H9 (cell line): ENCODE results near the gene KPNA2. TPM values are rescaled to one million over a fixed set of nuclear protein-coding genes. Genes with fewer than 3 reads are reported as not detected.

Experiments
- DNase-seq: peaks from one replicate; pipeline ENCODE4 v3.0.0-alpha.2; 2017
- H2AFZ ChIP-seq: one replicate; pipeline ENCODE4 v1.6.1; 2013; ENCODE audit warnings: mild to moderate bottlenecking, low read length, control low read depth, moderate library complexity
- H2AK5ac ChIP-seq: 2 replicates; pipeline ENCODE4 v1.6.1; 2013; ENCODE audit warnings: low read length, control low read depth, mixed read lengths; ENCODE audit not compliant: insufficient read length
- H2BK120ac ChIP-seq: one replicate; pipeline ENCODE4 v1.6.1; 2013; ENCODE audit warnings: low read depth, mild to moderate bottlenecking, low read length, control low read depth, inconsistent platforms; ENCODE audit not compliant: poor library complexity, severe bottlenecking
- H2BK12ac ChIP-seq: 2 replicates; pipeline ENCODE4 v1.6.1; 2013; ENCODE audit warnings: low read length, control low read depth, mixed read lengths, low read depth; ENCODE audit not compliant: insufficient read length
- H2BK15ac ChIP-seq: 2 replicates; pipeline ENCODE4 v1.6.1; 2013; ENCODE audit warnings: low read depth, low read length, control low read depth
- H2BK20ac ChIP-seq: one replicate; pipeline ENCODE4 v1.6.1; 2013; ENCODE audit warnings: low read depth, mild to moderate bottlenecking, low read length, control low read depth, inconsistent platforms; ENCODE audit not compliant: poor library complexity, severe bottlenecking
- H2BK5ac ChIP-seq: 2 replicates; pipeline ENCODE4 v1.6.1; 2013; ENCODE audit warnings: low read length, control low read depth, mixed read lengths; ENCODE audit not compliant: insufficient read length
- H3K14ac ChIP-seq: 2 replicates; pipeline ENCODE4 v1.6.1; 2013; ENCODE audit warnings: low read length, control low read depth; ENCODE audit not compliant: insufficient read depth
- H3K18ac ChIP-seq: 2 replicates; pipeline ENCODE4 v1.6.1; 2013; ENCODE audit warnings: low read depth, mild to moderate bottlenecking, mixed read lengths, low read length, control low read depth; ENCODE audit not compliant: insufficient read length
- H3K23ac ChIP-seq: 2 replicates; pipeline ENCODE4 v1.6.1; 2013; ENCODE audit warnings: low read length, control low read depth, mixed read lengths, low read depth; ENCODE audit not compliant: insufficient read length
- H3K23me2 ChIP-seq: 2 replicates; pipeline ENCODE4 v1.6.1; 2013; ENCODE audit warnings: low read depth, mild to moderate bottlenecking, mixed read lengths, low read length, control low read depth; ENCODE audit not compliant: insufficient read length, poor library complexity, severe bottlenecking
- H3K27ac ChIP-seq: 2 replicates; pipeline ENCODE4 v1.5.1; 2013; ENCODE audit warnings: low read length, control low read depth, mixed read lengths, low read depth; ENCODE audit not compliant: insufficient read length
- H3K27me3 ChIP-seq: 2 replicates; pipeline ENCODE4 v1.6.1; 2013; ENCODE audit warnings: low read length, control low read depth, inconsistent platforms; ENCODE audit not compliant: insufficient read depth
- H3K4ac ChIP-seq: 2 replicates; pipeline ENCODE4 v1.6.1; 2013; ENCODE audit warnings: low read depth, mild to moderate bottlenecking, control low read depth, inconsistent platforms, low read length, moderate library complexity
- H3K4me1 ChIP-seq: 2 replicates; pipeline ENCODE4 v1.6.1; 2013; ENCODE audit warnings: low read length, control low read depth, inconsistent platforms; ENCODE audit not compliant: insufficient read depth
- H3K4me2 ChIP-seq: 2 replicates; pipeline ENCODE4 v1.6.1; 2013; ENCODE audit warnings: low read length, control low read depth, mixed read lengths; ENCODE audit not compliant: insufficient read length, insufficient read depth
- H3K56ac ChIP-seq: 2 replicates; pipeline ENCODE4 v1.6.1; 2013; ENCODE audit warnings: low read depth, mild to moderate bottlenecking, mixed read lengths, low read length, control low read depth; ENCODE audit not compliant: insufficient read length
- H3K79me1 ChIP-seq: 2 replicates; pipeline ENCODE4 v1.6.1; 2013; ENCODE audit warnings: low read depth, mild to moderate bottlenecking, moderate library complexity, low read length, control low read depth, inconsistent platforms; ENCODE audit not compliant: insufficient read depth, poor library complexity, severe bottlenecking
- H3K79me2 ChIP-seq: 2 replicates; pipeline ENCODE4 v1.6.1; 2013; ENCODE audit warnings: low read length, control low read depth, inconsistent platforms; ENCODE audit not compliant: insufficient read depth
- H3K9ac ChIP-seq: 2 replicates; pipeline ENCODE4 v1.6.1; 2013; ENCODE audit warnings: low read length, control low read depth, mixed read lengths; ENCODE audit not compliant: insufficient read length; ENCODE audit errors: extremely low read depth
- H3K9me3 ChIP-seq: one replicate; pipeline ENCODE4 v1.6.1; 2013; ENCODE audit warnings: low read depth, low read length, inconsistent platforms; ENCODE audit not compliant: control insufficient read depth
- H3T11ph ChIP-seq: one replicate; pipeline ENCODE4 v1.6.1; 2013; ENCODE audit warnings: mild to moderate bottlenecking, low read length, control low read depth, inconsistent platforms
- H4K20me1 ChIP-seq: one replicate; pipeline ENCODE4 v1.6.1; 2013; ENCODE audit not compliant: control insufficient read depth, insufficient read length, insufficient read depth
- H4K5ac ChIP-seq: 2 replicates; pipeline ENCODE4 v1.6.1; 2013; ENCODE audit warnings: low read depth, mild to moderate bottlenecking, mixed read lengths, low read length, control low read depth; ENCODE audit not compliant: insufficient read length
- H4K8ac ChIP-seq: replicated peaks from 2 replicates; pipeline ENCODE4 v1.6.1; 2013; ENCODE audit warnings: low read length, control low read depth, mixed read lengths, low read depth; ENCODE audit not compliant: insufficient read length
- H4K91ac ChIP-seq: 2 replicates; pipeline ENCODE4 v1.6.1; 2013; ENCODE audit warnings: low read depth, mild to moderate bottlenecking, moderate library complexity, mixed read lengths, low read length, control low read depth; ENCODE audit not compliant: insufficient read length
- H3K27ac Mint-ChIP-seq, 3 experiments: 2 replicates in 2 of 3; 3 replicates in 1 of 3; pipeline ENCODE4 v1.8.0; 2020 to 2021; ENCODE audit warnings: mixed read lengths in 3 of 3, mild to moderate bottlenecking in 1 of 3, moderate library complexity in 1 of 3
- H3K27me3 Mint-ChIP-seq: 2 replicates; pipeline ENCODE4 v1.8.0; 2021; ENCODE audit warnings: low read depth, mild to moderate bottlenecking, moderate library complexity, mixed read lengths
- H3K36me3 Mint-ChIP-seq, 3 experiments: 2 replicates in 2 of 3; 3 replicates in 1 of 3; pipeline ENCODE4 v1.8.0; 2020 to 2021; ENCODE audit warnings: low read depth in 3 of 3, mixed read lengths in 3 of 3; ENCODE audit not compliant: insufficient read depth in 1 of 3
- H3K4me1 Mint-ChIP-seq, 2 experiments: 2 replicates each; pipeline ENCODE4 v1.8.0; 2020; ENCODE audit warnings: mixed read lengths in 2 of 2
- H3K4me3 Mint-ChIP-seq, 2 experiments: 2 replicates in 1 of 2; 3 replicates in 1 of 2; pipeline ENCODE4 v1.8.0; 2020 to 2021; ENCODE audit warnings: mild to moderate bottlenecking in 2 of 2, mixed read lengths in 2 of 2, moderate library complexity in 1 of 2
- H3K9me3 Mint-ChIP-seq, 2 experiments: 2 replicates in 1 of 2; 3 replicates in 1 of 2; pipeline ENCODE4 v1.8.0; 2020; ENCODE audit warnings: mild to moderate bottlenecking in 2 of 2, mixed read lengths in 2 of 2, moderate library complexity in 1 of 2
- WGBS: extraction: QIAGEN DNeasy Blood & Tissue Kit; methylation state at CpG from one replicate; pipeline ENCODE4 v1.1.7; 2013; ENCODE audit warnings: missing lambda C conversion rate, low lambda C conversion rate, mixed read lengths; ENCODE audit not compliant: insufficient read length; ENCODE audit errors: extremely low coverage; 5-methylcytosine and 5-hydroxymethylcytosine counted together
- total RNA-seq: library from RNA; stranded (reverse); gene quantifications from 2 replicates; pipeline ENCODE4 v1.2.1, GENCODE V29; 2021
- TF ChIP-seq, protein P1 (sequence below): fragments of 200-600 bp; sonication (generic); conservative IDR thresholded peaks from 3 replicates; pipeline ENCODE4 v1.8.0; 2021; ENCODE audit warnings: antibody characterized with exemption, mild to moderate bottlenecking

Gene KPNA2
- total RNA-seq, 1 experiment from 2014 or later, result 432 TPM

GRCh38 chr17:68029512-68030215 lies 5.9 kb upstream of the KPNA2 start:
- no peaks in the 10 kb centered on the region for H3K27me3 Mint-ChIP-seq
- Histone ChIP-seq H3K9me3 (no peaks in the 10 kb centered on the region), H4K5ac (no peak overlapping the region), H2BK120ac (no peak overlapping the region), H2BK20ac (no peak overlapping the region), H3K14ac (no peak overlapping the region), H2BK12ac (no peak overlapping the region), H2BK5ac (no peak overlapping the region), H3K18ac (no peak overlapping the region), H2AK5ac (no peak overlapping the region), H3K4me1 (peaks cover 3% of the 10 kb centered on the region; the same call in 1 of the 2 replicates), H3K79me1 (no peaks in the 10 kb centered on the region), H3K23ac (no peak overlapping the region), H3K4ac (no peak overlapping the region), H4K20me1 (no peaks in the 10 kb centered on the region), H2BK15ac (no peak overlapping the region), H4K8ac (no peak overlapping the region), H3K27me3 (no peaks in the 10 kb centered on the region), H4K91ac (no peak overlapping the region), H3K79me2 (no peaks in the 10 kb centered on the region), H3K56ac (no peak overlapping the region), H2AFZ (no peak overlapping the region), H3K9ac (no peak overlapping the region), H3K4me2 (no peak overlapping the region), H3K27ac (no peak overlapping the region), H3T11ph (no peak overlapping the region), H3K23me2 (no peaks in the 10 kb centered on the region)
- DNase-seq, result no peak
- no peak overlapping the region for H3K4me3 Mint-ChIP-seq
- TF ChIP-seq, protein P1, sequence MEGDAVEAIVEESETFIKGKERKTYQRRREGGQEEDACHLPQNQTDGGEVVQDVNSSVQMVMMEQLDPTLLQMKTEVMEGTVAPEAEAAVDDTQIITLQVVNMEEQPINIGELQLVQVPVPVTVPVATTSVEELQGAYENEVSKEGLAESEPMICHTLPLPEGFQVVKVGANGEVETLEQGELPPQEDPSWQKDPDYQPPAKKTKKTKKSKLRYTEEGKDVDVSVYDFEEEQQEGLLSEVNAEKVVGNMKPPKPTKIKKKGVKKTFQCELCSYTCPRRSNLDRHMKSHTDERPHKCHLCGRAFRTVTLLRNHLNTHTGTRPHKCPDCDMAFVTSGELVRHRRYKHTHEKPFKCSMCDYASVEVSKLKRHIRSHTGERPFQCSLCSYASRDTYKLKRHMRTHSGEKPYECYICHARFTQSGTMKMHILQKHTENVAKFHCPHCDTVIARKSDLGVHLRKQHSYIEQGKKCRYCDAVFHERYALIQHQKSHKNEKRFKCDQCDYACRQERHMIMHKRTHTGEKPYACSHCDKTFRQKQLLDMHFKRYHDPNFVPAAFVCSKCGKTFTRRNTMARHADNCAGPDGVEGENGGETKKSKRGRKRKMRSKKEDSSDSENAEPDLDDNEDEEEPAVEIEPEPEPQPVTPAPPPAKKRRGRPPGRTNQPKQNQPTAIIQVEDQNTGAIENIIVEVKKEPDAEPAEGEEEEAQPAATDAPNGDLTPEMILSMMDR, result no peak
- WGBS, result no CpG with 5 or more reads among the region's 8 CpGs
- H3K36me3 Mint-ChIP-seq, result no peaks in the 10 kb centered on the region
- H3K4me1 Mint-ChIP-seq, result peaks cover 26 to 30% of the 10 kb centered on the region in 2 experiments
- no peaks in the 10 kb centered on the region for H3K9me3 Mint-ChIP-seq
- no peak overlapping the region for H3K27ac Mint-ChIP-seq
